HG03135 (cell line): ENCODE measurements around the gene PRKACG.
"Not testable (repeated sequence)": the region's sequence is repeated elsewhere in the genome, so short reads cannot be mapped to it uniquely, and the experiment has no call there.

Experiments used
- ATAC-seq: cut with Tn5 transposase; IDR thresholded peaks from one replicate; pipeline ENCODE4 v1.9.1; 2021; ENCODE audit warnings: mild to moderate bottlenecking, moderate library complexity; ENCODE audit not compliant: unreplicated experiment

PRKACG gene

DNA sequence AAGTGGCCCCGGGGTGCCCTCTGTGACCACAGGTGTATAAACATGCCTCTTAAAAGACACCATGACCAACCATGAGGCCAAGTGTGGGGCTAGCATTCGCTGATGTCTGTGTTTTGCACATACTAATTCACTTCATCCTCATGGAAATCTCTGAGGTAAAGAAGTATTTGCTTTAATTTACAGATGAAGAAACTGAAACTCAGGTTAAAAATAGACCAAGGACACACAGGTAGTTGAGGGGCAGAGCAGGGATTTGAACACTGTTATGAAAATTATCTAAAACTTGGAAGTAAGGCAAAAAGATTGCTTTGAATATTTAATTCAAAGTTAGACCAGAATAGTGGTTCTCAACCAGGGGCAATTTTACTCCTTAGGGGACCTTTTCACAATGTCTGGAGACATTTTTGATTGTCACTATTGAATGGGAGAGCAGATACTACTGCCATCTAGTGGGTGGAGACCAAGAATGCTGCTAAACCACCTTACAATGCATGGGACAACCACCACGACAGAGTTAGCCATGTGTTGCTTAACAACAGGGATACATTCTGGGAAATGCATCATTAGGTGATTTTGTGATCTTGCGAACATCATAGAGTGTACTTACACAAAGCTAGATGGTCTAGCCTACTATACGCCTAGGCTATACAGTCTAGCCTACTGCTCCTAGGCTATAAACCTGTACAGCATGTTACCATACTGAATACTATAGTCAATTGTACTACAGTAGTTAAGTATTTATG, 13.6 kb upstream of the PRKACG start:
- ATAC-seq = peak; percentile 76

DNA sequence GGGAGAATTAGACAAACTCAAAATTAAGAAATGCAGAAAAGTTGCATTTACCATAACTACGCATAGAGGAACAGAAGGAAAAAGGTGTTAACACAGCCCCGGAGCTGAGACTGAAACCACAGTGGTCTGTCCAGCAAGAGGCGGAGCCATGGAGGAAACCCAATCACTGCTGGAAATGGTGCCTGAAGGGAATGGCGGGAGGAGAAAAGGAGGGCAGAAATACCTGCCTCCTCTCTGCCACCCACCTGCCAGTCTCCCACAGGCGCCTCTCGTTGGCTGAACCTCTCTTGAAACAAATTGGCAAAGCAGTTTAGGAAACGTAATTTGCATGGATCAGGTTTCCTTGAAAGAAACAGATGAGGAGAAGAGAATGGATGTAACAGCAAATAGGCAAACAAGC, 9.7 kb upstream of the PRKACG start:
- ATAC-seq = no peak

DNA sequence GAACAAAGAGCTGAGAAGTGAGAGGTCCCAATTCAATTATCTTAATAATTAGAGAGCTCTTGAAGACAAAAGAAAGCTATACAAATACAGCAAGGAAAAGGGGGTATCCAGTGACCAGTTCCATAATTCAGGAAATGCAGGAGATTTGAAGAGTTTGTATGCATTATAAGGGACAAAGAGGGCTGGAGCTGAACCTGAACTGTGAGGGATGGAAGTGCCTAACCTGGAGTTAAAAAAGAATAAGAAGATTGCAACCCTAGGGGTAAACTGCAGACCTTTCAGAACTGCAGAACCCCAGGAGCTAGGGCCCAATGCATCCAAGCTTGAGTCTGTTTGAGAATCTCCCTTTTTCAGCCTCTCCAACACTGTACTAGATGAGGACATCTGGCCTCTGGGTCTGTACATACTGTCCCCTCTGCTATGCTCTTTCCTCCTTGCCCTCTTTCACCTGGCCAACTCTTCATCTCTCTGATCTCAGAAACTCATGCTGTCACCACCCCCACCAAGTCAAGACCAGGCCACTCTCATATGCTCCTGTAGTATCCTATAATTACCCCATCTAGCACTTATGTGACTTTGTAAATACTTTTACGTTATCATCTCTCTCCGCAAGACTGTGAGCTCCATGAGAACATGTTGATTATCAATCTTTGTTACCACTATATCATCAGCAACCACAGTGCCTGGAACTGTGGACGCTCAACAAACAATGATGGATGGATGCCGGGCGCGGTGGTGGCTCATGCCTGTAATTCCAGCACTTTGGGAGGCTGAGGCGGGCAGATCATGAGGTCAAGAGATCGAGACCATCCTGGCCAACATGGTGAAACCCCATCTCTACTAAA, 6.6 kb upstream of the PRKACG start:
- no peak for ATAC-seq

DNA sequence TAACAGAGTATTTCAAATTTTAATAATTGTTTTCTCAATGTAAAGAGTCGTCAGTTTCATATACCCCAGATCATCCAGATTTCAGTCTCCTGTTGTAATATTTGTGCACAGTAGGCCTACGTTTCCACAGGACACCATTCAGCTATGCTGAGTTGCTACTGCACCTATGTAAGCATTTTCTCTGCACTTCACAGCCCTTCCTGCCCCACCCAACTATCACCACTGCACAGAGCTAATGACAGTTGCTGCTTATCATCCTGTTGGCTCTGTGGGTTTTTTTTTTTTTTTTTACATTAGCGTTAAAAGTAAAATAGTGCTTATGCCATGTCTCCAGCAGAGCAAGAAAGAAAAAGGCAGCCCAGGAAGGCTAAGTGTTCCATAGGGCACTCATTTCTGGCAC, 5.9 kb upstream of the PRKACG start:
- ATAC-seq = no peak

DNA sequence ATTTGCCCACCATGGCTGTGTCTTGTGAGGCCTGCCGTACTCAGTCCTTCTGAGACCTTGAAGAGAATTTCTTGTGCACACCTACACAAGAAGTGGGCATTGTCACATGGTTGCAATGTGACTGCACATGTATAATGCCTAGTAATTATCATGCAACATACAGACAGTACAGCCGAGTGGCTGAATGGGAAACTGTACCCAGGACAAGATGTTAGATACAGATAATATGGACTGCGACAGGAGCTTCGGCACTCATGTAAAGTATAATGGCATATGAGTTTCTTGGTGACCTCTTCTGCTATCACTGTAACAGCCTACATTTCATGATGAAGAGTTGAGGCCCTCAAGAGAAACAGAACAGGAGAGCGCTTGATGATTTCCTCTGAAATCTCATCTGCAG, 4.8 kb upstream of the PRKACG start:
- no peak for ATAC-seq

DNA sequence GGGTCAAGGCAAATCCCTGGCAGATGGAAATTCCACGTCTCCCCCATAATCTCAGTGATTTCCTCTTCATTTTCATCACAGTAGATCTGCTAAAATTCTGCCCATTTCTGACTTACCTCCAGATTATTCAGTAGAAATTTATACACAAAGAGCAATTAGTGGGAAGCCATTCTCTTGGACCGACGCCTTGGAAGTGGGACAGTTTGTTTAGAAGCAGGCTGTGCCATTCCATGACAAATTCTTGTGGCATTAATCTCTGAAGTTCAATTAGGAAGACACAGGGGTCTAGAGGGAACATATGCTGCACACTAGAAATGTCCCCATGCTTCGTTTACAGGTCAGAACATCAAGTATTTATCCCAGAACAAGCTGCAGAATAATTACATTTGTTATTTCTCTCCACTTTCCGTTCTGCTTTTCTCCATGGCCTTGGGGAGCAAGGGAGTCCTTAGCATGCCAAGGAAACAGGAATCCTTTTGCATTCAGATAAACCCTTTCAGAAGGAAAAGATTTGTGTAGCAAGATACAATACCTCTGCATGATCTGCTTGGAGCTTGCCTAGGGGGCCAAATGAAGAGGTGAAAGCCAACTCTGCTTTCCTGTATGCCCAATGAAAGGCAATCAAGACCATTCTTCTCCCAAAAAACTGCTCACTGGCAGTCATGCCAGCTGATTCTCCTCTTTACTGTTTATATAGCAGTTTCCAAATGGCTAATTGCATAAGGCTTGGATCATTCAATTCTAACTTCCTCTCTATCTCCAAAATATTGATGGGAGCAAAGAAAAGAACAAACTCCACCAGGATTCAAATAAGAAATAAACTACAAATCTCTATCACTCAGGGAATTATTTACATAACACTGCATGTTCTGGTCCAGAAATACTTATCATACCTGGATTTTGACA, 2.5 kb upstream of the PRKACG start:
- ATAC-seq = no peak

DNA sequence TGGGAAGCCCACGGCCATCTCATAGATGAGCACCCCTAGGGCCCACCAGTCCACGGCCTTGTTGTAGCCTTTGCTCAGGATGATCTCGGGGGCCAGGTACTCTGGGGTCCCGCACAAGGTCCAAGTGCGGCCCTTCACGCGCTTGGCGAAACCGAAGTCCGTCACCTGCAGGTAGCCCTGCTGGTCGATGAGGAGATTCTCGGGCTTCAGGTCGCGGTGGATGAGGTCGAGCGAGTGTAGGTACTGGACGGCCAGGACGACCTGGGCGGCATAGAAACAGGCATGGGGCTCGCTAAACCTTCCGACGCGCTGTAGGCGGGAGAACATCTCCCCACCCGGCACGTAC, 558 bp downstream of the PRKACG start:
- ATAC-seq = no peak

DNA sequence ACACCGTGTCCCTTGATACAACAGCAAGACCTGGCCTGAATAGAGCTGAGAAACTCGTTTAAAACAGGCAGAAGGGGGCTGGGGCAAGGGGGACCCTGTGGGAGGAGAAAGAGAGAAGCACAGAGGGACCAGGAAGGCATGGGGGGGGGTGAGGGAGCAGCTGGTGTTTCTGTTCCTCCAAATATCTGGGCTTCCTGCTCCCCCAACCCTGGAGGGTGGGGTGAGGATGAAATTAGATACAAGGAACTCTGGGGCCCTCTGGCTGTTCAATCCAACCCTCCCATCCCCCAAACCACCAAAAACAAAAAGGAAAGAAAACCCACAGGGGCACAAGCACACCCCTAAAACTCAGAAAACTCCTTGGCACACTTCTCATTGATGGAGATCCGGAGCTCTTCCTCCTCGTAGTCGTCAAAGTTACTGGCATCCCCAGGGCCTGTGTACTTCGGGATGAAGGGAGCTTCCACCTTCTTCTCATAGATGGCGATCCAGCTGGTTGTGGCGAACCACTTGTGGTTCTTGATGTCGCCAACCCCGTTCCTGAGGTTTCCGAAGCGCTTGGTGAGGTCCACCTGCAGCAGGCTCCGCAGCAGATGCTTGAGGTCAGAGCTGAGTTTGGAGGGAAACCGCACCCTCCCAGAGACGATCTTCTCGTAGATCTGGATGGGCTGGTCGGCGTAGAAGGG, 1.1 kb downstream of the PRKACG start:
- no peak for ATAC-seq

DNA sequence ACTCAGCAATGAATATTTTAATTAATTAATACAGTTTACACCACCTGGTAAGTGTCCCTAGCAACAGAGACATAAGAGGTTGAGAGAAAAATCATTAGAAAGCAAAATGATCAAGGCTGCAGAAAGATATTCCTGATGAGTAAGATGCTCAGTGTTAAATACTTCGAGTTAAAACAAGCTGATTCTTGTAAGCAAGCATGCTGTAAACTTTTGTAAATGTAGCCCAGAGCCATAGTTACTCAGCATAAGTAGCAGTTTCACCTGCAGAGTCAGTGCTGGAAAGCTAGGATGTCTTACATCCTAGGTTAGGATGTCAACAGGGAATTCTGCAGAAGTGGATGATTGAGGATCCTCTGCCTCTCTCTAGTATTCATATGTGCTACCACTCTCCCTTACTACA, 4.2 kb downstream of the PRKACG start:
- no peak for ATAC-seq

DNA sequence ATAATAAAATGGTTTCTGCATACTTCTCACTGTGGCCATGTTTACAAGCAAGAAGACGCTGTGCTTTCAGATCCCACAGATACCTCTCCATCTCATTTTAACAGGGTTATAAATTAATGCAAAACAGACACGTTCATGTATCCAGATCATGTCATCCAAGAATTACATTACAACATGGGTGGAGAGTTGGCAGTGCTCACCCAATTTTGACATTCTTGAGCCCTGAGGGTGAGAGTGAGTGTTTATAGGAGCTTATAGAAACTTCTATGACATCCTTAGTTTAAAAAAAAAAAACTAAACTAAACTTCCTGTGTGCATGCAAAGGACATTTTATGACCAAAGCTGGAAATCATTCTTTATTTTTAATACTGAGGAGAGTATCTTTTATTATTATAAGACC, 9.1 kb downstream of the PRKACG start:
- ATAC-seq = no peak

DNA sequence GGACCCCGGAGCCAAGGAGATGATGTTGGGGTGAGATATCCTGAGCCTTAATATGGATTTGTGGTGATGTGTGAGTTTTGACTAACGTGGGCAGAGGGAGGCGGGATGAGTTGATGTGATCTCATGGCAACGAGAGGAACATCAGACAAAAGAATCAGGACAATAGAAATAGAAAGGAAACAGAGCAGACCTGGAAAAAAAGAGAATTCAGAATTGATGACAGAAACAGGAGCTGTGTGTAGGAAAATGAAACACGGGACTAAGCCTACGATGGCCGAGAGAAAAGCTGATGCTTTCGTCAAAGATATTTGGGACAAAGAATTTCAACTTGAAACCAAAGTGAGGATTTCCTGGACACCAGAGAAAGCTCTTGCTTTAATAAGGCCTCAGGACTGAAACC, 10.9 kb downstream of the PRKACG start:
- no peak for ATAC-seq

DNA sequence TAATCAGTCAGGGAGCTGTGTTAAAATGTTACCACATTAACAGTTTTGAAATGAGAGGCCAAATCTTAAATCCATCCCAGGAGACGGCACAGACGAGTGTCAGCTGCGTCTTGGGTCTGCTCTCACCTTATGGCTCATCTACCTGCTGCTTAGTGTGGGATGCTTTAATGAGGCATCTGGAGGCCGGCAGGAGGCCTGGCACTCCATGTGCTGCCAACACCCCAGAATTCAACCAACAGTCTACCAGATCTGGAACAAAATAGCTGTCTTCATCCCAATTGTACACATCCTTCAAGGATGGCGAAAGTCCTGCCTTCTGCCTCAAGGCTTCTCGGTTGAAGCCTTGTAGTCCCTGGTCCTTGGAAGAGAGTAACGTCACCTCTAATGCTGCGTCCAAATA, 12.0 kb downstream of the PRKACG start:
- no peak for ATAC-seq

DNA sequence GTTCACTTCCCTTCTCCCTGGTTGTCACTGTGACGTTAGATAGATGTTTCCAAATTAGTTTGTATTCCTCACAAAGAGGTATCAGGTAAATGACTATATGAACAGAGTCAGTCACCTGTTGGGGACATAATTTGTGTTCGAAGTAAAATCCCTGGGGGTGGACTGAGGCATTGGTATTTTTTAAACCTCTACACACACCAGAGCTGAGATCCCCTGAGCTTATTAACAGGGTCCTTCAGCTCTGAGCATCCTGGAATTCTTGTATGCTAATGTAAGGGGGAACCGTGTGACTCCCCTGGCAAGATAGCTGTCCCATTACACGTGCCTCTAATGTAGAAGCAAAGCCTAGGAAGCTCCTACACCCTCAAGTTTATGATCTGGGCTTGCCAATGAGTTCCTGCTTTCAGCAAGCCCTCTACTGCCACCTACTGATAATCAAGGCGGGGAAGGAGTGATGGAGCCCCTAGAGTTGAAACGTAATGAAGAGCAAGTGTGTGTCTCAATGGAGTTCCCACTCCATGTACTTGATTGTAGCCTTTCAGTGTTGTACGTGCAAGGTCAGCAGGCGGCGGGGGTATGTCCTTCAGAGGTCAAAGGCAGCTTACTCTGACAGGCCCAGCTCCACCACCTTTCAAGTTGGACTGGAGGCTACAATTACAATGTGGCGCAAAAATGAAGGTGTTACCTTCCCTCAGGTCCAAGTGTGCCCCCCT, 14.4 kb downstream of the PRKACG start:
- peak; percentile 73 for ATAC-seq

DNA sequence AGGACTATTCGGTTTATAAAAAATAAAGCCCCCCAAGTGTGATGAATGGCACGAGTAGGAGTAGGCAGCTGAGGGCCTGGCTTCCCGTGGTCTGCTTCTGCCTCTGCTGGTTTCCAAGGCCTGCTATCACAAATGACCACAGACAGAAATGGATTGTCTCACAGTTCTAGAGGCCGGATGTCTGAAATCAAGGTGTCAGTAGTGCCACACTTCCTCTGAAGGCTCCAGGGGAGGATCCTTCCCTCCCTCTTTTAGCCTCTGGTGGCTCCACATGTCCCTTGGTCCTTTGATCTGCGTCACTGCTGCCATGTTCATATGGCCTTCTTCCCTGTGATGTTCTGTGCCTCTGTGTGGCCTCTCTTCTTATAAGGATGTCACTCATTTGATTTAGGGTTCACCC, 15.1 kb downstream of the PRKACG start:
- ATAC-seq = no peak

DNA sequence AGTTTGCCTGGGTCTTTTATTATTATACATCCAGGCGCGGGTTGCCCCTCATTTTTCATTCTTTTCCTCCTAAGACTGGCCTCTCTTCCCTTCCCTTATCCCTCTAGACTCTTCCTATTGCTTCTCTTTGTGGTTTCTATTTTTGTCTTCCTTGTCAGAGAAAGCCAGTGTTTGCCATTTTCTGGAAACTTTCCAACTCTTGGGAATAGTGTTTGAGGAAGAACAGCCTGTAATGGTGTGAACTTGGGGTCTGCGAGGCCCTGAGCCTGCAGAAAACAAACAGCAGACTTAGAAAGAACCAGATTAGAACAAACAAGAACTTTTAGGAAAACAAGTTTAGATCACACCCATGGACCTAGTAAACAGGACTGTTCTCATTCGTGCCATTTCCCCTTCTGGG, 15.5 kb downstream of the PRKACG start:
- ATAC-seq = no peak

DNA sequence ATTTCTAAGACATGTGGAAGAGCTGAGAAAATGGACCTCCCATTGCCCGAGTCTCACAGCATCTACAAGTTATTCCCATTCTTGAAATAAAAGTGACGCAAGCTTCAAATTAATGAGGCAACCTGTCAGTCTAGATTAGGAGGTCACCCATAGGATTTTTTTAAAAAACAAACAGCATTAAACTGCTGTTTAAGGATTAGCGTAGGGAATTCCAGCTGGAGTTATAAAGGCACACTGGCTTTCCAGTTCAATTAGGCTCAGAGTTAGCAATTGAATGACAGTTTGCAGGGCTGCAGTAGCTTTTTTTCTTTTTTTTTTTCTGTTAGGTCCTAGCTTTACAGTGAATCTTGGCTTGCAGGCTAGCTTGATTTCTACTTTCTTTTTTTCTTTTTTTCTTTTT, 16.2 kb downstream of the PRKACG start:
- ATAC-seq = no peak

DNA sequence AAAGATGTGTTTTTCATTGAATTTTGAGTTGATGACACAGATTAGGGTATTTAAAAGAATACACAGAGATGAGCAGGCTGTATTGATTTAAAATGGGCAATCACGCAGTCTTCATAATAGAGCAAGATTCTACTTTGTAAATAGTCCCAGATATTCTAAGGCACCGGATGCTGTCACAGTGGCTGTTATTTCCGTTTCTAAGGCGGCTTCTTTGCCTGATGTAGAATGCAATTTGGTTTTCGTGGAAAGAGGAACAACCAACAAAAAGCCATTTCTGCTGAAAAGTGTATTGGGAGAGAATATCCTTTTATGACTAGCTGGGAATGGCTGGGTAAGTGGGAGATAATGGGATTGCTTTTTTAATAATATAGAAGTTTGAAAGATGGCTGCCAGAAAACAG, 17.5 kb downstream of the PRKACG start:
- ATAC-seq = no peak

DNA sequence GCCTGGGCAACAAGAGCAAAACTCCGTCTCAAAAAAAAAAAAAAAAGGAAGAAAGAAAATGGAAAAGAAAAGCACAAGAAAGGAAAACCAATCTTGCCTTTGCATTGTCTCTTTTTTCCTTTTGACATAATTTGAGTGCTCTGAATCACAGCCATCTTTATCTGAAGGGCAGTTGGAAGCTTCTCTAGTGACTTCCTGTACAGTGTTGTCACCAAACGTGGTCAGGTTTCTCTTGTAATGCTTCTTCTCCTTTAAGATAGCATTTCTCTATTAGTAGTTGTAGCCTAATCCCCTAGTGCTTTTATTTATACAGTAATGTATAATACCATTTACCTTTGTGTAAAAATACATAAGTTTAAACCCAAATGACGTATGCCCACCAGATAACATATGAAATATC, 18.1 kb downstream of the PRKACG start:
- no peak for ATAC-seq

DNA sequence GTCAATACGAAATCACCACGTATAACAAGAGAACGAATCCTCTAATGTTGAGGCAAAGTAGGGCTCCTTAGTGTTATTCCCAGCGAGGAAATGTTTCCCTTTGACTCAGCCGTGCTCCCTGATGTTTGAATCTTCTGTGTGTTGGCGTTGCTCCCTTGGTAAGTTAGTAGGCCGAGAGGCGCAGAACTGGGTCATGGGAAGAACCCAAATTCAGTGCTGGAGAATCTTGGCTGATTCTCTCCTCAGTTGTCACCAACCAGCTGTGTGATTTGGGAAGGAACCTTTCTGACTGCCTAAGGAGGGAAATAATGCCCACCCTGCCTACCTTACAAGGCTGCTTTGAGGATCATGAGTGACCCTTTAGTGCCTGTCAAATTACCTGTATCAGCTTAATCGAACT, 22.5 kb downstream of the PRKACG start:
- no peak for ATAC-seq

DNA sequence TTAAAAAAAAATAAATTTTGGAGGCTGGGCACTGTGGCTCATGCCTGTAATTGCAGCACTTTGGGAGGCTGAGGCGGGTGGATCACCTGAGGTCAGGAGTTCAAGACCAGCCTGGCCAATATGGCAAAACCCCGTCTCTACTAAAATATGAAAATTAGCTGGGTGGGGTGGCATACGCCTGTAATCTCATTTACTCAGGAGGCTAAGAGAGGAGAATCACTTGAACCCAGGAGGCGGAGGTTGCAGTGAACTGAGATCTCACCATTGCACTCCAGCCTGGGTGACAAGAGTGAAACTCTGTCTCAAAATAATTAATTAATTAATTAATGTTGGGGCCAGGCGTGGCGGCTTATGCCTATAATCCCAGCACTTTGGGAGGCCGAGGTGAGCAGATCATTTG, 27.0 kb downstream of the PRKACG start:
- not testable (repeated sequence) for ATAC-seq
